GM12878 (cell line): ENCODE data around the gene SCIN. TPM values are rescaled to one million over a fixed set of nuclear protein-coding genes. Genes with fewer than 3 reads are reported as not detected.

Experiments
- ATAC-seq: fragments of 200-7000 bp; cut with Tn5 transposase; 3 replicates; pipeline ENCODE4 v1.9.1; 2020; ENCODE audit warnings: mild to moderate bottlenecking, moderate library complexity
- BruUV-seq: library from RNA; stranded (reverse); fragments of 400-500 nt; replicated peaks from 2 replicates; lab custom pipeline; 2021; lab: Mats Ljungman, UMichigan
- CTCF ChIA-PET: fragments of 300-600 bp; sonication (Branson Sonifier 250); formaldehyde crosslinking; extraction: SDS; loops from one replicate; lab custom pipeline; 2021; ENCODE audit warnings: inconsistent platforms; lab: Yijun Ruan, JAX
- POLR2A ChIA-PET: fragments of 350-600 bp; formaldehyde crosslinking; extraction: SDS; loops from one replicate; lab custom pipeline; 2021; ENCODE audit warnings: inconsistent platforms; lab: Charles Lee
- RAD21 ChIA-PET: fragments of 300-600 bp; sonication (Branson Sonifier 250); formaldehyde crosslinking; loops from one replicate; lab custom pipeline; 2023; ENCODE audit warnings: antibody characterized with exemption; ENCODE audit not compliant: unreplicated experiment; lab: Charles Lee
- SMC1A ChIA-PET: fragments of 300-600 bp; sonication (Branson Sonifier 250); formaldehyde crosslinking; loops from one replicate; lab custom pipeline; 2023; ENCODE audit not compliant: unreplicated experiment, uncharacterized antibody; lab: Charles Lee
- DNase-seq: peaks from one replicate; pipeline ENCODE4 v3.0.0-alpha.2; 2011; ENCODE audit warnings: low read depth, low spot score
- FAIRE-seq: peaks from 3 replicates; lab custom pipeline; 2011; peaks lifted over from hg19 to GRCh38; lab: Jason Lieb, UNC
- H2AFZ ChIP-seq: 2 replicates; pipeline ENCODE4 v1.6.0; 2011; ENCODE audit warnings: low read depth, low read length, control low read depth; ENCODE audit not compliant: control insufficient read depth
- H3K27ac ChIP-seq: 2 replicates; pipeline ENCODE4 v1.5.1; 2011; ENCODE audit warnings: control low read depth; ENCODE audit not compliant: control insufficient read depth, insufficient read depth
- H3K27me3 ChIP-seq, 2 experiments: replicated peaks in 1 of 2; 2 replicates each; pipeline versions ENCODE4 v1.6.0 to v1.6.1; 2011; ENCODE audit warnings: low read length in 1 of 2; ENCODE audit not compliant: control insufficient read depth in 2 of 2, insufficient read depth in 2 of 2
- H3K36me3 ChIP-seq, 2 experiments: 2 replicates each; pipeline ENCODE4 v1.5.1; 2011; ENCODE audit warnings: low read length in 1 of 2; ENCODE audit not compliant: control insufficient read depth in 2 of 2, insufficient read depth in 2 of 2
- H3K4me1 ChIP-seq: 2 replicates; pipeline ENCODE4 v1.6.1; 2011; ENCODE audit warnings: mild to moderate bottlenecking, low read length, moderate library complexity, mixed read lengths; ENCODE audit not compliant: control insufficient read depth, insufficient read depth
- H3K4me2 ChIP-seq: 2 replicates; pipeline ENCODE4 v1.6.0; 2011; ENCODE audit warnings: control low read depth; ENCODE audit not compliant: control insufficient read depth, insufficient read depth
- H3K4me3 ChIP-seq: fragments of 200-600 bp; sonication (generic); 2 replicates; pipeline ENCODE4 v1.5.1; 2016
- H3K79me2 ChIP-seq: 2 replicates; pipeline ENCODE4 v1.6.0; 2011; ENCODE audit warnings: low read length; ENCODE audit not compliant: control insufficient read depth, insufficient read depth
- H3K9ac ChIP-seq: 2 replicates; pipeline ENCODE4 v1.8.0; 2011; ENCODE audit warnings: low read length, control low read depth, mixed read lengths; ENCODE audit not compliant: control insufficient read depth, insufficient read depth
- H3K9me3 ChIP-seq: replicated peaks from 3 replicates; pipeline ENCODE4 v1.5.1; 2011; ENCODE audit warnings: mild to moderate bottlenecking, low read length; ENCODE audit not compliant: control insufficient read depth, insufficient read depth
- H4K20me1 ChIP-seq: 2 replicates; pipeline ENCODE4 v1.6.0; 2011; ENCODE audit not compliant: control insufficient read depth, insufficient read depth
- BACH1 ChIP-seq: fragments of 450-650 bp; IDR thresholded peaks from 2 replicates; pipeline ENCODE4 v1.6.1; 2017; ENCODE audit warnings: mild to moderate bottlenecking, borderline replicate concordance
- BRCA1 ChIP-seq: IDR thresholded peaks from 2 replicates; pipeline ENCODE4 v1.6.1; 2011; ENCODE audit warnings: low read depth, low read length, improper control_type of control experiment
- CHD2 ChIP-seq: IDR thresholded peaks from 2 replicates; pipeline ENCODE4 v1.6.1; 2011; ENCODE audit warnings: low read depth, low read length, improper control_type of control experiment, borderline replicate concordance
- GABPA ChIP-seq: IDR thresholded peaks from 2 replicates; pipeline ENCODE4 v1.6.1; 2014; ENCODE audit warnings: antibody characterized with exemption, low read depth, mild to moderate bottlenecking, inconsistent platforms
- KAT2A ChIP-seq: conservative IDR thresholded peaks from 2 replicates; pipeline ENCODE4 v1.6.1; 2011; ENCODE audit warnings: low read depth, low read length; ENCODE audit not compliant: control insufficient read depth
- NR2C1 ChIP-seq: fragments of 450-650 bp; IDR thresholded peaks from 2 replicates; pipeline ENCODE4 v1.6.1; 2017; ENCODE audit warnings: antibody characterized with exemption, mild to moderate bottlenecking, moderate library complexity
- POLR2AphosphoS5 ChIP-seq: IDR thresholded peaks from 2 replicates; pipeline ENCODE4 v1.6.1; 2011; ENCODE audit warnings: mild to moderate bottlenecking, low read length, inconsistent platforms
- RB1 ChIP-seq: fragments of 450-650 bp; formaldehyde crosslinking; IDR thresholded peaks from 2 replicates; pipeline ENCODE4 v1.6.1; 2017; ENCODE audit warnings: mild to moderate bottlenecking, borderline replicate concordance
- SMAD1 ChIP-seq: fragments of 450-650 bp; IDR thresholded peaks from 2 replicates; pipeline ENCODE4 v1.6.1; 2018; ENCODE audit warnings: mild to moderate bottlenecking, low read depth; ENCODE audit not compliant: partially characterized antibody
- TAF1 ChIP-seq: IDR thresholded peaks from 2 replicates; pipeline ENCODE4 v1.6.1; 2011; ENCODE audit warnings: mild to moderate bottlenecking, low read depth, low read length, borderline replicate concordance
- TBL1XR1 ChIP-seq: IDR thresholded peaks from 2 replicates; pipeline ENCODE4 v1.6.1; 2012; ENCODE audit warnings: low read depth, low read length, improper control_type of control experiment
- ZBTB11 ChIP-seq: fragments of 450-650 bp; formaldehyde crosslinking; IDR thresholded peaks from 2 replicates; pipeline ENCODE4 v1.5.0; 2022; ENCODE audit warnings: mild to moderate bottlenecking, missing genetic modification characterization
- ZNF274 ChIP-seq: IDR thresholded peaks from one replicate; pipeline ENCODE4 v1.8.0; 2011; ENCODE audit not compliant: insufficient read length, insufficient read depth
- ZNF687 ChIP-seq: fragments of 450-650 bp; IDR thresholded peaks from 2 replicates; pipeline ENCODE4 v1.6.1; 2017; ENCODE audit warnings: mild to moderate bottlenecking, moderate library complexity
- WGBS: methylation state at CpG from one replicate; pipeline ENCODE4 v1.1.6; 2016; ENCODE audit warnings: low lambda C conversion rate; ENCODE audit not compliant: insufficient replicate concordance, insufficient coverage; ENCODE audit errors: missing lambda C conversion rate; 5-methylcytosine and 5-hydroxymethylcytosine counted together
- in situ Hi-C: fragments of 300-500 bp; cut with MboI; formaldehyde crosslinking; loops from 9 replicates; pipeline ENCODE4 v1.14.3; 2018; ENCODE audit warnings: mixed read lengths
- intact Hi-C: fragments of 100-400 bp; cut with micrococcal nuclease; formaldehyde crosslinking; loops from one replicate; pipeline ENCODE4 v1.14.2; 2022; ENCODE audit not compliant: unreplicated experiment
- polyA plus RNA-seq, 11 experiments: library from polyadenylated mRNA; depleted of rRNA in 4 of 11; unstranded in 6 of 11; stranded (reverse) in 5 of 11; fragments of >200 nt; fragmentation: Nextera tagmentation in 4 of 11; fragmentation: Illumina TruSeq in 1 of 11; extraction: Ambion mirVana in 4 of 11; extraction: Trizol in 1 of 11; gene quantifications; 1 replicate in 1 of 11; 2 replicates in 10 of 11; pipeline versions ENCODE4 v1.2.1 to v1.2.3, GENCODE V29; 2011 to 2016; ENCODE audit warnings: inconsistent platforms in 2 of 11, missing spikeins in 2 of 11, low read depth in 1 of 11
- total RNA-seq, 4 experiments: library from RNA; depleted of rRNA in 3 of 4; stranded (reverse); fragments of >200 nt in 3 of 4; fragmentation: Illumina TruSeq in 1 of 4; extraction: Trizol in 1 of 4; gene quantifications; 2 replicates each; pipeline versions ENCODE4 v1.2.1 to v1.2.3, GENCODE V29; 2013 to 2021

The SCIN gene
- total and polyA plus RNA-seq, 10 of the 15 experiments (the other 5 are each of a cell fraction or from before 2014, with no cell fraction given), result 0.23 to 2.1 (median 1.0) TPM

GRCh38 chr7:12694817-12695216 is 124.3 kb downstream of the SCIN start:
- H2AFZ ChIP-seq, result no peak overlapping the region
- H4K20me1 ChIP-seq, result no peaks in the 10 kb centered on the region
- DNase-seq (no peak), FAIRE-seq (no peak), ATAC-seq (no peak)
- H3K9ac ChIP-seq, result no peak overlapping the region
- no peak overlapping the region for H3K27ac ChIP-seq
- in situ Hi-C loops, result no loop called here
- ChIA-PET SMC1A (no interaction called here), POLR2A (no interaction called here), RAD21 (no interaction called here), CTCF (no interaction called here)
- H3K79me2 ChIP-seq, result no peaks in the 10 kb centered on the region
- no TSS peak for BruUV-seq
- TF ChIP-seq BACH1 (no peak), ZNF687 (no peak), SMAD1 (no peak), TBL1XR1 (no peak), KAT2A (no peak), TAF1 (no peak), GABPA (no peak), RB1 (no peak), CHD2 (no peak), POLR2AphosphoS5 (no peak), ZBTB11 (CRISPR knock-in tag) (no peak), NR2C1 (no peak), ZNF274 (no peak), BRCA1 (no peak)
- H3K4me1 ChIP-seq, result no peaks in the 10 kb centered on the region
- H3K9me3 ChIP-seq, result no peaks in the 10 kb centered on the region
- no peaks in the 10 kb centered on the region for H3K36me3 ChIP-seq
- H3K27me3 ChIP-seq, result no peaks in the 10 kb centered on the region
- intact Hi-C loops, result no loop called here
- H3K4me3 ChIP-seq, result no peak overlapping the region
- H3K4me2 ChIP-seq, result no peak overlapping the region
- WGBS, result 0% methylated on average over 1 of the region's 1 CpG
